ENCODE measurements around the gene RAPGEF1. TPM values are rescaled to one million over a fixed set of nuclear protein-coding genes. Genes with fewer than 3 reads are reported as not detected.

The RAPGEF1 gene
- total and polyA plus RNA-seq, 9 of the 15 experiments (the other 6 are each of a cell fraction or from before 2014, with no cell fraction given): 0.06 to 44.1 (median 19.9) TPM

- TF ChIP-seq UBTF (IDR thresholded peaks at IDR 0.05; ENCODE audit: borderline replicate concordance in 1 of 2, low read depth in 2 of 2, low read length in 2 of 2) (peak in 1 of 2 experiments; percentile 68; a peak in 1 of 4 replicates), TBP (optimal IDR thresholded peaks at IDR 0.05; ENCODE audit: low read depth, low read length) (no peak), CHD7 (IDR thresholded peaks at IDR 0.05; ENCODE audit: low read depth, low read length) (no peak), WHSC1 (IDR thresholded peaks at IDR 0.05; ENCODE audit: low read length) (no peak), ERF (CRISPR knock-in tag; IDR thresholded peaks at IDR 0.05) (no peak), RBM17 (IDR thresholded peaks at IDR 0.05; ENCODE audit: borderline replicate concordance, low read depth, low read length) (no peak), SMARCC2 (IDR thresholded peaks at IDR 0.05; ENCODE audit: low read depth) (peak; percentile 52; the same call in 1 of the 2 replicates), E2F4 (CRISPR knock-in tag; IDR thresholded peaks at IDR 0.05; ENCODE audit: low read depth) (no peak), SRSF3 (IDR thresholded peaks at IDR 0.05; ENCODE audit: insufficient read depth, low read length) (no peak), NCOA6 (IDR thresholded peaks at IDR 0.05) (no peak), NRF1 (conservative IDR thresholded peaks at IDR 0.05 in 1 of 2, IDR thresholded peaks at IDR 0.05 in 1 of 2) (peak in 1 of 2 experiments; percentile 57; a peak in 2 of 4 replicates)
Measured at GRCh38 chr9:131635285-131635684, 104.6 kb downstream of the RAPGEF1 start (continued).
